CD1c-positive myeloid dendritic cell (primary cell): ENCODE data around the gene DIP2C.

Experiments
- DNase-seq: peaks from one replicate; pipeline ENCODE4 v3.0.0-alpha.2; 2016; ENCODE audit errors: extremely low spot score

DIP2C gene

DNA sequence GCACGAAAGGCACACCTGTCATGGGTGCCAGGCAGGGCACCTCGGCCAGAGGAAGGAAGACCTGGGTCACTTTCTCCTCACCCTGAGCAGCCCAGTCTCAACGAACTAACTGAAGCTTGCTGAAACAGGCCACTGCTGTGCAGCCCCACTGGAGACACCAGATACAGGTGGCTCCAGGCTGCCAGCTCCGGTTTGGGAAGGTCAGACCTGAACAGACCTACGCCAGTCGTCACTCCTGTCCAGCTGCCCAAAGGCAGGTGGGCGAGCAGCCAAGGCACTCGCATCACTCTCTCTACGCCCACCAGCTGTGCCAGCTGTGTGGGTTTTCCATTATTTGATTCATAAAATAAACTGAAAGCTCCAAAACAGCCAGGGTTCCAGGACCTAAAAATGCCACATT is 298.2 kb downstream of the DIP2C start:
- DNase-seq = no peak

- no peak for DNase-seq
Measured at GRCh38 chr10:390449-391100, 298.9 kb downstream of the DIP2C start.

- DNase-seq = no peak
Measured at GRCh38 chr10:389836-390448, 299.5 kb downstream of the DIP2C start.

GRCh38 chr10:389261-389790 is 300.1 kb downstream of the DIP2C start:
- peak; percentile 25 for DNase-seq

DNA sequence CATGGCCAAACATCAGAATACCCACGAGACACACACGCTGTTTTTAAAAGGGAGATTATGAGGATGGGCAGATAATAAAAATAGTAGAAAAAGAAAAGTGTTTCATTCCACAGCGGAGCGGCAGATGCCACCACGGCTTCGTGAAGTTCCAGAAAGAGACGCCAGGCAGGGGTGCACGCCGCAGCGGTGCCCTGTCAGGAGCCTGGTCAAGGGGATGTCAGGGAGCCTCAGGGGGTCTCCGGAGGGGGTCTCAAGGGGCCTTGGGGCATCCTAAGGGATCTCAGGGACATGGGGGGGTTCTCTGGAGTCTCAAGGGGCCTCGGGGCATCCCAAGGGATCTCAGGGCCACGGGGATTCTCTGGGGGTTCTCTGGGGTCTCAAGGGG is 300.8 kb downstream of the DIP2C start:
- DNase-seq = no peak

DNA sequence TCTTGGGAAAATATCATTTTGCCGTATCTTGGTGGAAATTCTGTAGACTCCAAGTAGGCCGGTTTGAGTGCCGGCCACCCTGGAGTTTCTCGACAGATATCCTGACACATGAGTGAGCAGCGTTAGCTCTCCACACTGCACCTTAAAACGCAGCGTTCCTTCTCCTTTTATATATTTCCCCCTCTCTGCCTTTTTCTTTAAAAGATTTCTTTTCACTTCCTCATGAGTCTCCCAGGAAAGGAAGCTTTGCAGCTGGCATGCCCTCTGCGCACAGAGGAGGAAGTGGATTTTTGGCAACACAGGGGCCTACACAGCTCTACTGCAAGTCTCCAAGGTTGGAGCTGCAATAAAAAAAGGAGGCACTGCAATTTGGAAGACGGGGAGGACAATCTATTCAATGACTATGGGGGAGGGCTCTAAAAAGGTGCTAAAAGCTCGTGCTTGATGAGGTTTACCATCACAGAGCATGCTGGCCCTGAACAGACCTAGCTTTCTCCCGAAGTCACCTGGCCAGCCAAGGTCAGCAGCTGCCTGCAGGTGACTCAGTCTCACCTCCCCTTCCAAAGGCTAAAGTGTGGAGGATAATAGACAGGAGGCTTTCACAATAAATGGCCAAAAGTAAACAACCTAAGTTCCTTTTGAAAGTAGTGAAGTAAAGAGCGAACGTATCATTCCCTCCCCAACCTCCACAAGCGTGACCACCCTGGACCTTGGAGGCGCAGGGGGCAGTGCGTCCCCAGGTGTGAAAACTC is 301.4 kb downstream of the DIP2C start:
- DNase-seq = peak; percentile 75

DNA sequence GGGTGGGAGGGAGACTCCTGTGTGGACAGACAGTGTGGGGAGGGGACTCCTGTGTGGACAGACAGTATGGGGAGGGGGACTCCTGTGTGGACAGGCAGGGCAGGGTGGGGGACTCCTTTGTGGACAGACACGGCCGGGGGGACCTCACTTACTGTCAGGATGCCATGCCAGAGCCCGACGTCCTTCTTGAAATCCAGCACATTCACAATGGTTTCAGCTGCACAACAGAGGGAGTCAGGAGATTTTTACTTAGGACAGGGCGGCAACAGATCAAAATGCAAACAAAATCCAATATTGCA is 301.9 kb downstream of the DIP2C start:
- DNase-seq = no peak

- peak; percentile 31 for DNase-seq
Measured at GRCh38 chr10:386771-387592, 302.5 kb downstream of the DIP2C start.

GRCh38 chr10:385571-386300 is 303.7 kb downstream of the DIP2C start:
- no peak for DNase-seq

GRCh38 chr10:384538-385305 is 304.7 kb downstream of the DIP2C start:
- DNase-seq = no peak

DNA sequence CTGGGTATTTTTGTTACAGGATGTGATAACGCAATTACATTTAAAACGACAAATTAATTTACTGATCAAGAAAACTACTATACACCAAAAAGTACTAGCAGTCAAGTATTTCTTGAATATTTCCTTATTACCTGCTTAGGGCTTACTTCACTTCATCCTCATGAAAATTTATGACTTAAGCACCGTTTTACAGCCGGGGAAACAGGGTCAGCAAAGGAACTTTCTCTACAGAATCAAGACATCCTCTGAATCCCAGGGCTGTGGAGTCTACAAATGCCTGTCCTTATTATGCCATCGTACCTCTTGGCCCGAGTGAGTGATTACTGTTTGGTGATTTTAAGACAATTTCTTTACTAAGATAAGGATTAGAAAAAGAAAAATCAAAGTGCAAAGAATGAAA is 305.9 kb downstream of the DIP2C start:
- DNase-seq = no peak

DNA sequence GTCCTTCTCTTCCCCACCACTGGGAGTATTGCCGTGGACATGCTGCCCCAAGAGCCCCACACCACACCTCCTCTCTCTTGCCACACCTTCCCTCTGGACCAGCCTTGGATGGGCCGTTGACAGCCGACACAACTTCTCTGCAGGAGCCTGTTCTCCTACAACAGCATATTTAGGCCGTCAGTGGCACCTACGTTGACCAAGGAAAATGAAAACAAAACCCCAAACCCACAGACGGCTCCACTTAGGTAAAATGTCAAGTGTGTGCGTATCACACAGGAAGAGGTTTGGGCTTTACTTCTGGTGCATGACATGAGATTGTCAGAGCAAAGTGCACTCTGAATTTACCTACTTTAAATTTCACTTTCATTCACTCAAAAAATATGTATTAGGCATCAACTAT is 307.7 kb downstream of the DIP2C start:
- no peak for DNase-seq

DNA sequence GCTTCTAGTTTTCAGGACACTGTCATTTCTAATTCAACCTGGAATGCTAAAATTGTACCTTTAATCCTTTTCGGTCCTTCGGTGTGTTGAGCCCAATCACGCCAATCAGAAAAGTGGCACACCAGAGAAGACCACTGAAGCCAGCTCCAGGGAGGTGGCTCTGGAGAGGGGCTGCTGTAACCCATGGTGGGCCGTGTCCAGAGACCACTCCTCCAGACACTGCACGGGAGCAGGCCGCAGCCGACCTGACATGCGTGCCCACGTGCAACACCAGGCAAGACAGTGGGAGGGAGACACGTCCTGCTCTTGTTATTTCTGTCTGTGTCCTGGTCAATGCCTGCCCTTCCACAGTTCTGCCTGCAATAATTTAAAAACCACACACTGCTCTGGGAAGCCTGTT is 308.1 kb downstream of the DIP2C start:
- no peak for DNase-seq

- no peak for DNase-seq
Measured at GRCh38 chr10:380313-380940, 309.0 kb downstream of the DIP2C start.

- no peak for DNase-seq
Measured at GRCh38 chr10:378930-379704, 310.4 kb downstream of the DIP2C start.

DNA sequence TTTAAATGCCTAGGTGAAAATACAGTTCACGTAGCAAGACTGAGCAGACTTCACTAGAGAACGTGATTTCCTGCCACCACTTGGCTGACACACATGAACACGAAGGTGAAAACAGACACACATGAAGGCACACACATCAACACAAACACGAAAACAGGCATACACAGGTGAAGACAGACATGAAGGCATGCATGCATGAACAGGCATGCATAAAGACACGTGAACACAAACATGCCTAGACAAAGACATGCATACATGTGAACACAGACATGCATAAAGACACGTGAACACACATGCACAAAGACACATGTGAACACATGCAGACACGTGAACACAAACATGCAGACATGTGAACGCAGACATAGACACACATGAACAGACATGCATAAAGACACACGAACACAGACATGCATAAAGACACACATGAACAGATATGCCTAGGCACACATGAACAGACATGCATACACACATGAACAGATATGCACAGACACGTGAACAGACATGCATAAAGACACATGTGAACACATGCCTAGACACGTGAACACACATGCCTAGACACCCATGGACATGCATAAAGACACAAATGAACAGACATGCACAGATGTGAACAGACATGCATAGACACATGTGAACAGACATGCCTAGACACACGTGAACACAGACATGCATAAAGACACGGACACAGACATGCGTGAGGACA is 311.1 kb downstream of the DIP2C start:
- no peak for DNase-seq

- DNase-seq = no peak
Measured at GRCh38 chr10:377228-377627, 312.2 kb downstream of the DIP2C start.

DNA sequence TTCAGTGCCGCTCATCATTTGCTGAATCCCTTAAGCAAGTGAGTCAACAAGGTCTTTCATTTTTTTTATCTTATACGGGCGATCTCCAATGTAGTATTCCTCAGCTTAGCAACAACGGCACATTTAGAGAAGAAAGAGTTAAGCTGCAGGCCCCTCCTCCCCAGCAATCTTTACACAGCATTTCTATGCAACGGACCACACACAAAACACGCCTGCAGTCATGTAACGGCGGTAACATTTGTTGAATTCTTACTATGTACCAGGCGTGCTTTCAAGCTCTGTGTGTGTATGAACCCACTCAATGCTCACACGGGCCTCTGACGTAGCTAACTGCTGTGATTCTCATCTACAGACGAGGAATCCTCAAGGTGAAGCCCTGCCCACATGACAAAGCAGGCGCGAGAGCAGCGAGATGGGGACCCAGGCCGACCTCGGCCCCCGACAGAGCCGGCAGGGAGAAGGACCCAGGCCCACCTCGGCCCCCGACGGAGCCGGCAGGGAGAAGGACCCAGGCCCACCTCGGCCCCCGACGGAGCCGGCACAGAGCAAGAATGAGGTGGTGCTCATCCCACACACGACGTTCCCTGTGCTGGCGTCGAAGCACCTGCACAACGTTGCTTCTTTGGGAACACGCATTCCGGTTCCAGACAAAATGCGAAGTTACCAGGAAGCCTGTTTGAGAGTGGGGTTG is 313.5 kb downstream of the DIP2C start:
- DNase-seq = no peak
